Endothelial cell of umbilical vein (primary cell): Measurements from ENCODE around the gene GGPS1. TPM values are rescaled to one million over a fixed set of nuclear protein-coding genes. Genes with fewer than 3 reads are reported as not detected.

Experiments used
- BruUV-seq: library from RNA; stranded (reverse); fragments of 400-500 nt; replicated peaks from 2 replicates; lab custom pipeline; 2021; lab: Mats Ljungman, UMichigan
- CTCF ChIA-PET: fragments of 300-600, 350-600 bp; sonication (Branson Sonifier 250); formaldehyde crosslinking; loops from one replicate; lab custom pipeline; 2021; ENCODE audit warnings: antibody characterized with exemption, inconsistent platforms; lab: Charles Lee
- POLR2A ChIA-PET: fragments of 300-600, 350-600 bp; sonication (Branson Sonifier 250); formaldehyde crosslinking; loops from one replicate; lab custom pipeline; 2021; ENCODE audit warnings: antibody characterized with exemption, inconsistent platforms; lab: Charles Lee
- DNase-seq: peaks from one replicate; pipeline ENCODE4 v3.0.0-alpha.2; 2011; ENCODE audit warnings: low read depth, low spot score
- FAIRE-seq: peaks from 2 replicates; lab custom pipeline; 2011; peaks lifted over from hg19 to GRCh38; lab: Jason Lieb, UNC
- H2AFZ ChIP-seq: 2 replicates; pipeline ENCODE4 v1.6.0; 2012; ENCODE audit warnings: low read depth, low read length, control low read depth, inconsistent platforms
- H3K27ac ChIP-seq: 2 replicates; pipeline ENCODE4 v1.5.1; 2011; ENCODE audit warnings: low read depth, mild to moderate bottlenecking, control low read depth, low read length, moderate library complexity; ENCODE audit not compliant: insufficient read depth
- H3K27me3 ChIP-seq, 2 experiments: 2 replicates each; pipeline versions ENCODE4 v1.6.0 to v1.6.1; 2011; ENCODE audit warnings: low read length in 2 of 2, mixed read lengths in 1 of 2; ENCODE audit not compliant: control insufficient read depth in 2 of 2, insufficient read depth in 2 of 2
- H3K36me3 ChIP-seq, 2 experiments: 2 replicates in 1 of 2; 3 replicates in 1 of 2; pipeline ENCODE4 v1.5.1; 2011; ENCODE audit warnings: low read length in 2 of 2, mild to moderate bottlenecking in 1 of 2, moderate library complexity in 1 of 2; ENCODE audit not compliant: control insufficient read depth in 2 of 2, insufficient read depth in 2 of 2; ENCODE audit errors: extremely low read depth in 1 of 2
- H3K4me1 ChIP-seq: 3 replicates; pipeline ENCODE4 v1.5.1; 2011; ENCODE audit warnings: mild to moderate bottlenecking, low read length; ENCODE audit not compliant: control insufficient read depth, insufficient read depth; ENCODE audit errors: extremely low read depth
- H3K4me2 ChIP-seq: 2 replicates; pipeline ENCODE4 v1.6.1; 2011; ENCODE audit warnings: low read length, control low read depth, mixed read lengths; ENCODE audit not compliant: insufficient read depth
- H3K4me3 ChIP-seq, 3 experiments: fragments of 200-600 bp in 1 of 3; sonication (generic), shearing (Covaris generic) in 1 of 3; replicated peaks in 1 of 3; 2 replicates each; pipeline ENCODE4 v1.5.1; 2011 to 2016; ENCODE audit warnings: control low read depth in 3 of 3, low read length in 3 of 3, mild to moderate bottlenecking in 2 of 3, inconsistent platforms in 1 of 3, low read depth in 1 of 3, moderate library complexity in 1 of 3; ENCODE audit not compliant: insufficient read depth in 1 of 3
- H3K79me2 ChIP-seq: 2 replicates; pipeline ENCODE4 v1.6.0; 2012; ENCODE audit warnings: low read length, inconsistent platforms; ENCODE audit not compliant: control insufficient read depth, insufficient read depth
- H3K9ac ChIP-seq: replicated peaks from 2 replicates; pipeline ENCODE3; 2011; ENCODE audit warnings: low read length, control low read depth; ENCODE audit not compliant: insufficient read depth; ENCODE audit errors: extremely low read depth
- H3K9me1 ChIP-seq: replicated peaks from 3 replicates; pipeline ENCODE4 v1.6.0; 2011; ENCODE audit warnings: mild to moderate bottlenecking, low read length; ENCODE audit not compliant: control insufficient read depth, insufficient read depth; ENCODE audit errors: extremely low read depth
- H3K9me3 ChIP-seq: replicated peaks from 2 replicates; pipeline ENCODE4 v1.5.1; 2012; ENCODE audit warnings: low read length, inconsistent platforms; ENCODE audit not compliant: control insufficient read depth, insufficient read depth
- H4K20me1 ChIP-seq: replicated peaks from 2 replicates; pipeline ENCODE3; 2011; ENCODE audit warnings: mild to moderate bottlenecking, low read length; ENCODE audit not compliant: control insufficient read depth, insufficient read depth; ENCODE audit errors: extremely low read depth
- CTCF ChIP-seq, 2 donors: IDR thresholded peaks; 1 replicate in 1 of 2; 2 replicates in 1 of 2; pipeline ENCODE4 v1.5.1; 2011; ENCODE audit warnings: low read length in 2 of 2, mild to moderate bottlenecking in 2 of 2, moderate library complexity in 2 of 2, control low read depth in 1 of 2, inconsistent platforms in 1 of 2, low read depth in 1 of 2; ENCODE audit not compliant: insufficient read depth in 1 of 2; ENCODE audit errors: extremely low read depth in 1 of 2
- EZH2 ChIP-seq: IDR thresholded peaks from 2 replicates; pipeline ENCODE4 v1.6.1; 2012; ENCODE audit warnings: borderline replicate concordance, low read depth, mild to moderate bottlenecking, moderate library complexity, low read length, inconsistent platforms; ENCODE audit not compliant: severe bottlenecking
- FOS ChIP-seq: IDR thresholded peaks from 2 replicates; pipeline ENCODE4 v1.6.1; 2011; ENCODE audit warnings: mild to moderate bottlenecking, low read length, moderate library complexity, borderline replicate concordance; ENCODE audit not compliant: insufficient read depth
- GATA2 ChIP-seq: IDR thresholded peaks from 2 replicates; pipeline ENCODE4 v1.7.0; 2011; ENCODE audit warnings: low read depth, mild to moderate bottlenecking, moderate library complexity, mixed read lengths, low read length; ENCODE audit not compliant: insufficient read length, insufficient read depth
- JUN ChIP-seq: IDR thresholded peaks from 2 replicates; pipeline ENCODE4 v1.6.1; 2011; ENCODE audit warnings: borderline replicate concordance, low read depth; ENCODE audit not compliant: insufficient read length, insufficient read depth
- MAX ChIP-seq: IDR thresholded peaks from 2 replicates; pipeline ENCODE4 v1.6.1; 2011; ENCODE audit not compliant: insufficient read depth, insufficient read length
- MYC ChIP-seq: IDR thresholded peaks from one replicate; pipeline ENCODE4 v1.6.1; 2011; ENCODE audit warnings: mild to moderate bottlenecking, low read depth, low read length
- POLR2A ChIP-seq: IDR thresholded peaks from 2 replicates; pipeline ENCODE4 v1.6.1; 2012; ENCODE audit warnings: low read depth, mild to moderate bottlenecking, control low read depth, low read length
- POLR2AphosphoS5 ChIP-seq: IDR thresholded peaks from 2 replicates; pipeline ENCODE4 v1.6.1; 2012; ENCODE audit warnings: low read depth, mild to moderate bottlenecking, control low read depth, low read length, moderate library complexity; ENCODE audit not compliant: insufficient read depth
- dilution Hi-C: fragments of 300-500 bp; cut with MboI; formaldehyde crosslinking; loops from one replicate; pipeline ENCODE4 v1.15.0; 2019; ENCODE audit warnings: low sequenced_read_pairs; ENCODE audit not compliant: extremely low pct_ligation_motif_present
- intact Hi-C: fragments of 100-400 bp; cut with micrococcal nuclease; formaldehyde crosslinking; loops from one replicate; pipeline ENCODE4 v1.10.0; 2022
- polyA plus RNA-seq, 4 experiments: library from polyadenylated mRNA; depleted of rRNA in 3 of 4; stranded (reverse) in 3 of 4; unstranded in 1 of 4; fragments of >200 nt; gene quantifications; 2 replicates each; pipeline versions ENCODE4 v1.2.1 to v1.2.3, GENCODE V29; 2011 to 2012; ENCODE audit warnings: missing spikeins in 1 of 4
- total RNA-seq: library from RNA; stranded (reverse); gene quantifications from 2 replicates; pipeline ENCODE4 v1.2.3, GENCODE V29; 2021

The GGPS1 gene
- total and polyA plus RNA-seq, 2 donors (not counting 3 experiments of a cell fraction or from before 2014, with no cell fraction given), result 10.7 to 29.5 TPM

- no peaks in the 10 kb centered on the region for H4K20me1 ChIP-seq
- no peak overlapping the region for H2AFZ ChIP-seq
- no peak overlapping the region for H3K27ac ChIP-seq
- FAIRE-seq (no peak), DNase-seq (no peak)
- H3K4me1 ChIP-seq, result peaks cover 2% of the 10 kb centered on the region
- dilution Hi-C loops, result no loop called here
- POLR2A ChIA-PET, result interaction anchor here (0.7 kb wide), 1 partner anchor 55 kb away, joined by 4 read pairs; no protein-coding TSS in a partner anchor
- no peak overlapping the region for H3K4me2 ChIP-seq
- TF ChIP-seq MAX, result no peak
- TF ChIP-seq GATA2, result no peak
- no peak for TF ChIP-seq CTCF (IDR thresholded peaks at IDR 0.05; ENCODE audit: extremely low read depth in 1 of 2, insufficient read depth in 1 of 2, low read depth in 1 of 2, low read length in 2 of 2)
- TF ChIP-seq FOS, result no peak
- TF ChIP-seq MYC, result no peak
- no peak for TF ChIP-seq EZH2
- TF ChIP-seq POLR2AphosphoS5, result no peak
- no peak for TF ChIP-seq JUN
- TF ChIP-seq POLR2A, result no peak
- no peak overlapping the region for H3K4me3 ChIP-seq
- no peaks in the 10 kb centered on the region for H3K9me1 ChIP-seq
- H3K9me3 ChIP-seq, result no peaks in the 10 kb centered on the region
- no peak overlapping the region for H3K9ac ChIP-seq
- no TSS peak for BruUV-seq
- CTCF ChIA-PET, result no interaction called here
- peaks cover 27% of the 10 kb centered on the region for H3K79me2 ChIP-seq
- no peaks in the 10 kb centered on the region for H3K27me3 ChIP-seq
- intact Hi-C loops, result no loop called here
- no peaks in the 10 kb centered on the region for H3K36me3 ChIP-seq
Measured at GRCh38 chr1:235369802-235370201, 41.4 kb downstream of the GGPS1 start.
